GM19438 (cell line): ENCODE results near the gene TLR9.

Experiments
- ATAC-seq: cut with Tn5 transposase; IDR thresholded peaks from one replicate; pipeline ENCODE4 v1.9.1; 2021; ENCODE audit warnings: low read depth; ENCODE audit not compliant: unreplicated experiment

Gene TLR9

GRCh38 chr3:52218454-52218853 lies 7.0 kb downstream of the TLR9 start:
- ATAC-seq: no peak

GRCh38 chr3:52218026-52218425 lies 7.4 kb downstream of the TLR9 start:
- no peak for ATAC-seq

GRCh38 chr3:52217409-52217805 lies 8.0 kb downstream of the TLR9 start:
- no peak for ATAC-seq

- ATAC-seq: no peak
Measured at GRCh38 chr3:52216585-52217408, 8.6 kb downstream of the TLR9 start.

- ATAC-seq: no peak
Measured at GRCh38 chr3:52215351-52215750, 10.1 kb downstream of the TLR9 start.

- ATAC-seq: no peak
Measured at GRCh38 chr3:52213901-52214300, 11.5 kb downstream of the TLR9 start.

GRCh38 chr3:52213005-52213404 lies 12.4 kb downstream of the TLR9 start:
- no peak for ATAC-seq

GRCh38 chr3:52211268-52211891 lies 14.1 kb downstream of the TLR9 start:
- ATAC-seq: no peak

- ATAC-seq: no peak
Measured at GRCh38 chr3:52210550-52211046, 14.8 kb downstream of the TLR9 start.

- no peak for ATAC-seq
Measured at GRCh38 chr3:52210037-52210436, 15.4 kb downstream of the TLR9 start.

GRCh38 chr3:52208556-52208955 lies 16.9 kb downstream of the TLR9 start:
- no peak for ATAC-seq

GRCh38 chr3:52205727-52206372 lies 19.6 kb downstream of the TLR9 start:
- ATAC-seq: no peak

GRCh38 chr3:52204337-52205073 lies 20.9 kb downstream of the TLR9 start:
- no peak for ATAC-seq

GRCh38 chr3:52203701-52204100 lies 21.7 kb downstream of the TLR9 start:
- no peak for ATAC-seq

- no peak for ATAC-seq
Measured at GRCh38 chr3:52202384-52203077, 22.9 kb downstream of the TLR9 start.

GRCh38 chr3:52200981-52201679 lies 24.3 kb downstream of the TLR9 start:
- ATAC-seq: no peak

- ATAC-seq: no peak
Measured at GRCh38 chr3:52198643-52199608, 26.5 kb downstream of the TLR9 start.

GRCh38 chr3:52197842-52198625 lies 27.4 kb downstream of the TLR9 start, which contains the start of gene ALAS1:
TSS of gene ALAS1 (plus strand) at chr3:52198160. CDS start at chr3:52199242, 1,082 bp downstream.
- ATAC-seq: peak; percentile 87
